ENCODE data around the gene DGAT2L6. TPM values are rescaled to one million over a fixed set of nuclear protein-coding genes. Genes with fewer than 3 reads are reported as not detected.

Gene DGAT2L6
- polyA plus RNA-seq, 1 of the 3 experiments (the other 2 are of a cell fraction) = 0.05 TPM

GRCh38 chrX:70175338-70175737 lies 1.9 kb upstream of the DGAT2L6 start:
- Histone ChIP-seq H3F3A (replicated peaks; ENCODE audit: insufficient read depth) (peaks cover 6% of the 10 kb centered on the region), H3K27me3 (ENCODE audit: insufficient read depth) (no peaks in the 10 kb centered on the region), H3K4me2 (no peak overlapping the region), H3K36me3 (replicated peaks in 1 of 2; ENCODE audit: control insufficient read depth in 1 of 2, insufficient read depth in 2 of 2, low read length in 1 of 2) (no peaks in the 10 kb centered on the region), H2AFZ (ENCODE audit: low read depth) (no peak overlapping the region), H3K79me2 (ENCODE audit: insufficient read depth) (no peaks in the 10 kb centered on the region), H3K9me2 (no peaks in the 10 kb centered on the region), H3K27ac (ENCODE audit: low read depth in 2 of 2, low read length in 1 of 2) (peak overlapping the region in 1 of 2 experiments; percentile 63; a peak in 1 of 4 replicates), H3K4me1 (ENCODE audit: control insufficient read depth in 1 of 2, insufficient read depth in 2 of 2, low read depth in 1 of 2, low read length in 1 of 2) (no peaks in the 10 kb centered on the region; a peak in 1 of 4 replicates), H4K20me1 (ENCODE audit: insufficient read depth) (no peaks in the 10 kb centered on the region), H3K9me3 (no peaks in the 10 kb centered on the region), H3K9ac (no peak overlapping the region), H3K4me3 (ENCODE audit: low read depth in 2 of 2, low read length in 1 of 2) (no peak overlapping the region)
- CTCF ChIA-PET = no interaction called here
- TF ChIP-seq TCF12 (IDR thresholded peaks at IDR 0.05) = no peak
- TF ChIP-seq FOSL2 (IDR thresholded peaks at IDR 0.05; ENCODE audit: borderline replicate concordance, low read depth) = no peak
- TF ChIP-seq JUND (IDR thresholded peaks at IDR 0.05) = no peak
- TF ChIP-seq SMC3 (IDR thresholded peaks at IDR 0.05; ENCODE audit: low read depth, low read length) = no peak
- TF ChIP-seq PBX3 (IDR thresholded peaks at IDR 0.05) = no peak
- POLR2A ChIA-PET = no interaction called here
- WGBS (ENCODE audit: low lambda C conversion rate) = 56% methylated on average over 7 of the region's 7 CpGs
- no peak for DNase-seq

- 13% methylated on average over 5 of the region's 5 CpGs for WGBS (ENCODE audit: low lambda C conversion rate)
- TF ChIP-seq PBX3 (IDR thresholded peaks at IDR 0.05) (no peak), EP300 (IDR thresholded peaks at IDR 0.05; ENCODE audit: borderline replicate concordance in 1 of 2, low read depth in 1 of 2, low read length in 1 of 2) (no peak), CHD2 (IDR thresholded peaks at IDR 0.05; ENCODE audit: low read length, partially characterized antibody) (no peak), FOXM1 (IDR thresholded peaks at IDR 0.05; ENCODE audit: low read depth) (no peak), FOSL2 (IDR thresholded peaks at IDR 0.05; ENCODE audit: borderline replicate concordance, low read depth) (no peak), REST (IDR thresholded peaks at IDR 0.05; ENCODE audit: low read depth, low read length) (no peak), RXRA (IDR thresholded peaks at IDR 0.05; ENCODE audit: borderline replicate concordance, low read depth) (no peak), GABPA (IDR thresholded peaks at IDR 0.05; ENCODE audit: low read depth) (no peak), JUND (IDR thresholded peaks at IDR 0.05) (no peak)
- TF ChIP-seq, protein P1, sequence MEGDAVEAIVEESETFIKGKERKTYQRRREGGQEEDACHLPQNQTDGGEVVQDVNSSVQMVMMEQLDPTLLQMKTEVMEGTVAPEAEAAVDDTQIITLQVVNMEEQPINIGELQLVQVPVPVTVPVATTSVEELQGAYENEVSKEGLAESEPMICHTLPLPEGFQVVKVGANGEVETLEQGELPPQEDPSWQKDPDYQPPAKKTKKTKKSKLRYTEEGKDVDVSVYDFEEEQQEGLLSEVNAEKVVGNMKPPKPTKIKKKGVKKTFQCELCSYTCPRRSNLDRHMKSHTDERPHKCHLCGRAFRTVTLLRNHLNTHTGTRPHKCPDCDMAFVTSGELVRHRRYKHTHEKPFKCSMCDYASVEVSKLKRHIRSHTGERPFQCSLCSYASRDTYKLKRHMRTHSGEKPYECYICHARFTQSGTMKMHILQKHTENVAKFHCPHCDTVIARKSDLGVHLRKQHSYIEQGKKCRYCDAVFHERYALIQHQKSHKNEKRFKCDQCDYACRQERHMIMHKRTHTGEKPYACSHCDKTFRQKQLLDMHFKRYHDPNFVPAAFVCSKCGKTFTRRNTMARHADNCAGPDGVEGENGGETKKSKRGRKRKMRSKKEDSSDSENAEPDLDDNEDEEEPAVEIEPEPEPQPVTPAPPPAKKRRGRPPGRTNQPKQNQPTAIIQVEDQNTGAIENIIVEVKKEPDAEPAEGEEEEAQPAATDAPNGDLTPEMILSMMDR (IDR thresholded peaks at IDR 0.05) = no peak
- Histone ChIP-seq H3K9me3 (no peaks in the 10 kb centered on the region), H2AFZ (ENCODE audit: low read depth) (no peak overlapping the region), H3K79me2 (ENCODE audit: insufficient read depth) (no peaks in the 10 kb centered on the region), H3K9me2 (no peaks in the 10 kb centered on the region), H4K20me1 (ENCODE audit: insufficient read depth) (no peaks in the 10 kb centered on the region), H3K4me3 (ENCODE audit: low read depth in 2 of 2, low read length in 1 of 2) (no peak overlapping the region), H3K27me3 (ENCODE audit: insufficient read depth) (0 out of 2 replicates have a peak, but pooled peaks cover 5% of the 10 kb centered on the region), H3K4me2 (no peak overlapping the region), H3K27ac (ENCODE audit: low read depth in 2 of 2, low read length in 1 of 2) (no peak overlapping the region), H3F3A (replicated peaks; ENCODE audit: insufficient read depth) (no peaks in the 10 kb centered on the region), H3K4me1 (ENCODE audit: control insufficient read depth in 1 of 2, insufficient read depth in 2 of 2, low read depth in 1 of 2, low read length in 1 of 2) (no peaks in the 10 kb centered on the region), H3K36me3 (replicated peaks in 1 of 2; ENCODE audit: control insufficient read depth in 1 of 2, insufficient read depth in 2 of 2, low read length in 1 of 2) (no peaks in the 10 kb centered on the region), H3K9ac (no peak overlapping the region)
- ChIA-PET POLR2A (no interaction called here), CTCF (interaction anchor here (1.4 to 1.8 kb wide), 2 partner anchors 15 to 50 kb away, joined by 3 to 4 read pairs; partner anchors contain the start of gene IGBP1)
- no peak for DNase-seq
Observed at GRCh38 chrX:70183091-70183490, 5.8 kb downstream of the DGAT2L6 start.
